ENCODE results near the gene LRP4.

LRP4 gene

DNA sequence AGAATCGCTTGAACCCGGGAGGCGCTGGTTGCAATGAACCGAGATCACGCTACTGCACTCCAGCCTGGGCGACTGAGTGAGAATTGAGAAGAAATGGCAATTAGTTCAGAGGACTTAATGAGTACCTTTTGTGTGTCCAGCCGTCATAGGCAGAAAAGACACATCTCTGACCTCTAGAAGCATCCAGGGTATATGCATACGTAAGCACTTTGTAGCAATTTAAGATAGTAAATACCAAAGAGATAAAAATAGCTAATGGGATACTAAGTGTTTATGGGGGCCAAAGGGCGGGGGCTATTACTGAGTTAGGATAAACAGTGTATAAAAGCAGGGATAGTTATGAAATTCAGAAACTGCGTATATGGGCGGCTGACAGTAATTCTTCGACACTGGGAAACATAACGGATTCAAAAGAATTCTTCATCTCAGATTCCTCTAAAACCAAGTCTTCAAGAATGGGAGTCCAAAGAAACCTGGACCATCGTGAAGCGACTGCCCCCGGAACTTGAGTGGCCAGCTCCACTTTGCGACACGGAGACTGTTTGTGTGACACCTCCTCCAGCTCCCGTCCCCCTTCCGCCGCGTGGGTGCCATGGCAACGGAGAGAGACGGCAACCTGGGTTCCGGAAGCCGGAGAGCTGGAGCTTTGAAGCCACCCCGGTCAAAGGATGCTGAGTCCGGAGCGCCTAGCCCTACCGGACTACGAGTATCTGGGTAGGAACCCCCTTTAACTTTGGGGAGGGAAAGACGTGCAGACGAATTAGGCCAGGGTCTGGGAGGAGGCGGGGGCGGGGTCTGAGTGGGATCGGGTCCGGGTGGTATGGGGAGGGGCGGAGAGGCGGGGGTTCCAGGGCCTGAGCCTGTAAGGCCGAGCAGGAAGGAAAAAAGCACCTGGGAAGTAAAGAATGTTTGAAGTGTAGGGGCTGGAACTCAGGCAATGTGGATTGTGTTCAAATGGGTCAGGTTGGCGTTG lies 18.1 kb upstream of the LRP4 start, which contains the start of gene CSTPP1 (continued):
- TF ChIP-seq WT1 (tag by site-specific recombination; IDR thresholded peaks at IDR 0.05) (peak; percentile 30; the same call in 1 of the 2 replicates), KLF8 (tag by site-specific recombination; IDR thresholded peaks at IDR 0.05) (peak; percentile 80), MYNN (tag by site-specific recombination; IDR thresholded peaks at IDR 0.05; ENCODE audit: borderline replicate concordance) (peak; percentile 74; the same call in 1 of the 2 replicates), ZNF677 (tag by site-specific recombination; IDR thresholded peaks at IDR 0.05) (no peak), ZNF266 (tag by site-specific recombination; IDR thresholded peaks at IDR 0.05; ENCODE audit: low read depth) (no peak), HOXD13 (CRISPR knock-in tag; IDR thresholded peaks at IDR 0.05; ENCODE audit: borderline replicate concordance) (no peak), SP3 (tag by site-specific recombination; IDR thresholded peaks at IDR 0.05) (peak; percentile 77), ZNF664 (tag by site-specific recombination; IDR thresholded peaks at IDR 0.05) (0 out of 2 replicates have a peak, but pooled peaks have one; percentile 8), KLF16 (tag by site-specific recombination; IDR thresholded peaks at IDR 0.05) (peak; percentile 21; the same call in 1 of the 2 replicates), ZNF174 (tag by site-specific recombination; IDR thresholded peaks at IDR 0.05) (no peak), ZNF138 (tag by site-specific recombination; IDR thresholded peaks at IDR 0.05; ENCODE audit: borderline replicate concordance) (no peak), ZNF2 (tag by site-specific recombination; IDR thresholded peaks at IDR 0.05) (peak; percentile 54; the same call in 1 of the 2 replicates), ZBTB21 (tag by site-specific recombination; IDR thresholded peaks at IDR 0.05) (no peak), ZNF670 (tag by site-specific recombination; IDR thresholded peaks at IDR 0.05; ENCODE audit: low read depth) (no peak), GLIS1 (tag by site-specific recombination; IDR thresholded peaks at IDR 0.05) (peak; percentile 38; the same call in 1 of the 2 replicates), KLF9 (tag by site-specific recombination; IDR thresholded peaks at IDR 0.05; ENCODE audit: low read depth) (peak; percentile 52)
- TF ChIP-seq, protein P1, sequence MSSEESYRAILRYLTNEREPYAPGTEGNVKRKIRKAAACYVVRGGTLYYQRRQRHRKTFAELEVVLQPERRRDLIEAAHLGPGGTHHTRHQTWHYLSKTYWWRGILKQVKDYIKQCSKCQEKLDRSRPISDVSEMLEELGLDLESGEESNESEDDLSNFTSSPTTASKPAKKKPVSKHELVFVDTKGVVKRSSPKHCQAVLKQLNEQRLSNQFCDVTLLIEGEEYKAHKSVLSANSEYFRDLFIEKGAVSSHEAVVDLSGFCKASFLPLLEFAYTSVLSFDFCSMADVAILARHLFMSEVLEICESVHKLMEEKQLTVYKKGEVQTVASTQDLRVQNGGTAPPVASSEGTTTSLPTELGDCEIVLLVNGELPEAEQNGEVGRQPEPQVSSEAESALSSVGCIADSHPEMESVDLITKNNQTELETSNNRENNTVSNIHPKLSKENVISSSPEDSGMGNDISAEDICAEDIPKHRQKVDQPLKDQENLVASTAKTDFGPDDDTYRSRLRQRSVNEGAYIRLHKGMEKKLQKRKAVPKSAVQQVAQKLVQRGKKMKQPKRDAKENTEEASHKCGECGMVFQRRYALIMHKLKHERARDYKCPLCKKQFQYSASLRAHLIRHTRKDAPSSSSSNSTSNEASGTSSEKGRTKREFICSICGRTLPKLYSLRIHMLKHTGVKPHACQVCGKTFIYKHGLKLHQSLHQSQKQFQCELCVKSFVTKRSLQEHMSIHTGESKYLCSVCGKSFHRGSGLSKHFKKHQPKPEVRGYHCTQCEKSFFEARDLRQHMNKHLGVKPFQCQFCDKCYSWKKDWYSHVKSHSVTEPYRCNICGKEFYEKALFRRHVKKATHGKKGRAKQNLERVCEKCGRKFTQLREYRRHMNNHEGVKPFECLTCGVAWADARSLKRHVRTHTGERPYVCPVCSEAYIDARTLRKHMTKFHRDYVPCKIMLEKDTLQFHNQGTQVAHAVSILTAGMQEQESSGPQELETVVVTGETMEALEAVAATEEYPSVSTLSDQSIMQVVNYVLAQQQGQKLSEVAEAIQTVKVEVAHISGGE (tag by site-specific recombination; conservative IDR thresholded peaks at IDR 0.05; ENCODE audit: low read depth) = peak; percentile 99
- TF ChIP-seq, protein P2, sequence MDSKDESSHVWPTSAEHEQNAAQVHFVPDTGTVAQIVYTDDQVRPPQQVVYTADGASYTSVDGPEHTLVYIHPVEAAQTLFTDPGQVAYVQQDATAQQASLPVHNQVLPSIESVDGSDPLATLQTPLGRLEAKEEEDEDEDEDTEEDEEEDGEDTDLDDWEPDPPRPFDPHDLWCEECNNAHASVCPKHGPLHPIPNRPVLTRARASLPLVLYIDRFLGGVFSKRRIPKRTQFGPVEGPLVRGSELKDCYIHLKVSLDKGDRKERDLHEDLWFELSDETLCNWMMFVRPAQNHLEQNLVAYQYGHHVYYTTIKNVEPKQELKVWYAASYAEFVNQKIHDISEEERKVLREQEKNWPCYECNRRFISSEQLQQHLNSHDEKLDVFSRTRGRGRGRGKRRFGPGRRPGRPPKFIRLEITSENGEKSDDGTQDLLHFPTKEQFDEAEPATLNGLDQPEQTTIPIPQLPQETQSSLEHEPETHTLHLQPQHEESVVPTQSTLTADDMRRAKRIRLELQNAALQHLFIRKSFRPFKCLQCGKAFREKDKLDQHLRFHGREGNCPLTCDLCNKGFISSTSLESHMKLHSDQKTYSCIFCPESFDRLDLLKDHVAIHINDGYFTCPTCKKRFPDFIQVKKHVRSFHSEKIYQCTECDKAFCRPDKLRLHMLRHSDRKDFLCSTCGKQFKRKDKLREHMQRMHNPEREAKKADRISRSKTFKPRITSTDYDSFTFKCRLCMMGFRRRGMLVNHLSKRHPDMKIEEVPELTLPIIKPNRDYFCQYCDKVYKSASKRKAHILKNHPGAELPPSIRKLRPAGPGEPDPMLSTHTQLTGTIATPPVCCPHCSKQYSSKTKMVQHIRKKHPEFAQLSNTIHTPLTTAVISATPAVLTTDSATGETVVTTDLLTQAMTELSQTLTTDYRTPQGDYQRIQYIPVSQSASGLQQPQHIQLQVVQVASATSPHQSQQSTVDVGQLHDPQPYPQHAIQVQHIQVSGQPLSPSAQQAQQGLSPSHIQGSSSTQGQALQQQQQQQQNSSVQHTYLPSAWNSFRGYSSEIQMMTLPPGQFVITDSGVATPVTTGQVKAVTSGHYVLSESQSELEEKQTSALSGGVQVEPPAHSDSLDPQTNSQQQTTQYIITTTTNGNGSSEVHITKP (tag by site-specific recombination; IDR thresholded peaks at IDR 0.05) = peak; percentile 54; the same call in 1 of the 2 replicates
- TF ChIP-seq, protein P3, sequence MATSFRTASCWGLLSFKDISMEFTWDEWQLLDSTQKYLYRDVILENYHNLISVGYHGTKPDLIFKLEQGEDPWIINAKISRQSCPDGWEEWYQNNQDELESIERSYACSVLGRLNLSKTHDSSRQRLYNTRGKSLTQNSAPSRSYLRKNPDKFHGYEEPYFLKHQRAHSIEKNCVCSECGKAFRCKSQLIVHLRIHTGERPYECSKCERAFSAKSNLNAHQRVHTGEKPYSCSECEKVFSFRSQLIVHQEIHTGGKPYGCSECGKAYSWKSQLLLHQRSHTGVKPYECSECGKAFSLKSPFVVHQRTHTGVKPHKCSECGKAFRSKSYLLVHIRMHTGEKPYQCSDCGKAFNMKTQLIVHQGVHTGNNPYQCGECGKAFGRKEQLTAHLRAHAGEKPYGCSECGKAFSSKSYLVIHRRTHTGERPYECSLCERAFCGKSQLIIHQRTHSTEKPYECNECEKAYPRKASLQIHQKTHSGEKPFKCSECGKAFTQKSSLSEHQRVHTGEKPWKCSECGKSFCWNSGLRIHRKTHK (tag by site-specific recombination; IDR thresholded peaks at IDR 0.05) = no peak
- TF ChIP-seq, protein P4, sequence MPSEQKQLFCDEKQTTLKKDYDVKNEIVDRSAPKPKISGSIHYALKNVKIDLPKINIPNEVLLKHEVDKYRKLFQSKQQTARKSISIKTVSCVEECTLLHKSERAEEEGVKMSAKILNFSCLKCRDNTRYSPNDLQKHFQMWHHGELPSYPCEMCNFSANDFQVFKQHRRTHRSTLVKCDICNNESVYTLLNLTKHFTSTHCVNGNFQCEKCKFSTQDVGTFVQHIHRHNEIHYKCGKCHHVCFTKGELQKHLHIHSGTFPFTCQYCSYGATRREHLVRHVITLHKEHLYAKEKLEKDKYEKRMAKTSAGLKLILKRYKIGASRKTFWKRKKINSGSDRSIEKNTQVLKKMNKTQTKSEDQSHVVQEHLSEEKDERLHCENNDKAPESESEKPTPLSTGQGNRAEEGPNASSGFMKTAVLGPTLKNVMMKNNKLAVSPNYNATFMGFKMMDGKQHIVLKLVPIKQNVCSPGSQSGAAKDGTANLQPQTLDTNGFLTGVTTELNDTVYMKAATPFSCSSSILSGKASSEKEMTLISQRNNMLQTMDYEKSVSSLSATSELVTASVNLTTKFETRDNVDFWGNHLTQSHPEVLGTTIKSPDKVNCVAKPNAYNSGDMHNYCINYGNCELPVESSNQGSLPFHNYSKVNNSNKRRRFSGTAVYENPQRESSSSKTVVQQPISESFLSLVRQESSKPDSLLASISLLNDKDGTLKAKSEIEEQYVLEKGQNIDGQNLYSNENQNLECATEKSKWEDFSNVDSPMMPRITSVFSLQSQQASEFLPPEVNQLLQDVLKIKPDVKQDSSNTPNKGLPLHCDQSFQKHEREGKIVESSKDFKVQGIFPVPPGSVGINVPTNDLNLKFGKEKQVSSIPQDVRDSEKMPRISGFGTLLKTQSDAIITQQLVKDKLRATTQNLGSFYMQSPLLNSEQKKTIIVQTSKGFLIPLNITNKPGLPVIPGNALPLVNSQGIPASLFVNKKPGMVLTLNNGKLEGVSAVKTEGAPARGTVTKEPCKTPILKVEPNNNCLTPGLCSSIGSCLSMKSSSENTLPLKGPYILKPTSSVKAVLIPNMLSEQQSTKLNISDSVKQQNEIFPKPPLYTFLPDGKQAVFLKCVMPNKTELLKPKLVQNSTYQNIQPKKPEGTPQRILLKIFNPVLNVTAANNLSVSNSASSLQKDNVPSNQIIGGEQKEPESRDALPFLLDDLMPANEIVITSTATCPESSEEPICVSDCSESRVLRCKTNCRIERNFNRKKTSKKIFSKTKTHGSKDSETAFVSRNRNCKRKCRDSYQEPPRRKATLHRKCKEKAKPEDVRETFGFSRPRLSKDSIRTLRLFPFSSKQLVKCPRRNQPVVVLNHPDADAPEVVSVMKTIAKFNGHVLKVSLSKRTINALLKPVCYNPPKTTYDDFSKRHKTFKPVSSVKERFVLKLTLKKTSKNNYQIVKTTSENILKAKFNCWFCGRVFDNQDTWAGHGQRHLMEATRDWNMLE (tag by site-specific recombination; conservative IDR thresholded peaks at IDR 0.05; ENCODE audit: low read depth) = peak; percentile 91
- TF ChIP-seq, protein P5, sequence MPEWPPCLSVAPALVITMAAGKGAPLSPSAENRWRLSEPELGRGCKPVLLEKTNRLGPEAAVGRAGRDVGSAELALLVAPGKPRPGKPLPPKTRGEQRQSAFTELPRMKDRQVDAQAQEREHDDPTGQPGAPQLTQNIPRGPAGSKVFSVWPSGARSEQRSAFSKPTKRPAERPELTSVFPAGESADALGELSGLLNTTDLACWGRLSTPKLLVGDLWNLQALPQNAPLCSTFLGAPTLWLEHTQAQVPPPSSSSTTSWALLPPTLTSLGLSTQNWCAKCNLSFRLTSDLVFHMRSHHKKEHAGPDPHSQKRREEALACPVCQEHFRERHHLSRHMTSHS (tag by site-specific recombination; IDR thresholded peaks at IDR 0.05) = no peak

Measured in HEK293 (cell line).